RWPE2 (cell line): Measurements from ENCODE around the gene ANKRD6.

ENCODE experiments used
- ATAC-seq: fragments of 200-7000 bp; cut with Tn5 transposase; 3 replicates; pipeline ENCODE4 v1.9.1; 2021; ENCODE audit warnings: low read depth
- DNase-seq: peaks from one replicate; pipeline ENCODE4 v3.0.0-alpha.2; 2020; ENCODE audit warnings: low spot score
- H3K27ac ChIP-seq: fragments of 450-650 bp; 2 replicates; pipeline ENCODE4 v1.5.1; 2017; ENCODE audit warnings: mild to moderate bottlenecking; ENCODE audit not compliant: poor library complexity, severe bottlenecking
- H3K27me3 ChIP-seq: fragments of 250-450 bp; sonication (Bioruptor Pico); 2 replicates; pipeline ENCODE4 v1.5.1; 2021; ENCODE audit warnings: mild to moderate bottlenecking, moderate library complexity; ENCODE audit not compliant: insufficient read depth, poor library complexity, severe bottlenecking
- H3K36me3 ChIP-seq: fragments of 250-450 bp; sonication (Bioruptor Pico); 2 replicates; pipeline ENCODE4 v1.5.1; 2020; ENCODE audit warnings: low read depth, mild to moderate bottlenecking, moderate library complexity
- H3K4me1 ChIP-seq: fragments of 250-450 bp; sonication (Bioruptor Pico); 2 replicates; pipeline ENCODE4 v1.5.1; 2021; ENCODE audit warnings: mild to moderate bottlenecking, moderate library complexity; ENCODE audit not compliant: insufficient read depth, poor library complexity, severe bottlenecking
- H3K4me3 ChIP-seq: fragments of 250-450 bp; sonication (Bioruptor Pico); 2 replicates; pipeline ENCODE4 v1.5.1; 2021; ENCODE audit warnings: mild to moderate bottlenecking, moderate library complexity; ENCODE audit not compliant: severe bottlenecking
- H3K9me3 ChIP-seq: fragments of 250-450 bp; sonication (Bioruptor Pico); 2 replicates; pipeline ENCODE4 v1.5.1; 2021; ENCODE audit warnings: mild to moderate bottlenecking, moderate library complexity; ENCODE audit not compliant: severe bottlenecking
- TF ChIP-seq, protein P1 (sequence below): fragments of 450-650 bp; IDR thresholded peaks from one replicate; pipeline ENCODE4 v1.5.1; 2017; ENCODE audit warnings: mild to moderate bottlenecking, moderate library complexity; ENCODE audit not compliant: poor library complexity, severe bottlenecking

The ANKRD6 gene

DNA sequence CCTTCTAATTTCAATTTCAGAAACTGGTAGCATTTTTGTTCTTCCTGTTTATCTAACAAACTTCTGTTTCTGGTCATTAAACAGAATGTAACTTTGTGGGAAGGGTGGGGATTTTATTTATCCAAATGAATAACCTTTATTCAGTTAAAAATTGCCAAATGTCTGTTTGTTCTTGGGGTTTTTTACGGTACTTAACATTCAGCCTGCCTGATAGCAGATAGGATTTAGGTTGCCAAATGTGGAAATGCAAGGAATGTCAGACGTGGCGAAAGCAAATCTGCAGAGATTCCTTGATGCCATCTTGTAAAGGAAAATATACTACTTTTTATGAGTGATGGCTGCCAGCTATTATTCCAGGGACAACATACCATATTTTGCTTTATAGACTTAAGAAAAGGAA, 109.9 kb downstream of the ANKRD6 start:
- H3K27me3 ChIP-seq = no peaks in the 10 kb centered on the region
- no peak for DNase-seq
- no peak for ATAC-seq
- H3K4me3 ChIP-seq = no peak overlapping the region
- no peaks in the 10 kb centered on the region for H3K9me3 ChIP-seq
- no peaks in the 10 kb centered on the region for H3K36me3 ChIP-seq
- TF ChIP-seq, protein P1, sequence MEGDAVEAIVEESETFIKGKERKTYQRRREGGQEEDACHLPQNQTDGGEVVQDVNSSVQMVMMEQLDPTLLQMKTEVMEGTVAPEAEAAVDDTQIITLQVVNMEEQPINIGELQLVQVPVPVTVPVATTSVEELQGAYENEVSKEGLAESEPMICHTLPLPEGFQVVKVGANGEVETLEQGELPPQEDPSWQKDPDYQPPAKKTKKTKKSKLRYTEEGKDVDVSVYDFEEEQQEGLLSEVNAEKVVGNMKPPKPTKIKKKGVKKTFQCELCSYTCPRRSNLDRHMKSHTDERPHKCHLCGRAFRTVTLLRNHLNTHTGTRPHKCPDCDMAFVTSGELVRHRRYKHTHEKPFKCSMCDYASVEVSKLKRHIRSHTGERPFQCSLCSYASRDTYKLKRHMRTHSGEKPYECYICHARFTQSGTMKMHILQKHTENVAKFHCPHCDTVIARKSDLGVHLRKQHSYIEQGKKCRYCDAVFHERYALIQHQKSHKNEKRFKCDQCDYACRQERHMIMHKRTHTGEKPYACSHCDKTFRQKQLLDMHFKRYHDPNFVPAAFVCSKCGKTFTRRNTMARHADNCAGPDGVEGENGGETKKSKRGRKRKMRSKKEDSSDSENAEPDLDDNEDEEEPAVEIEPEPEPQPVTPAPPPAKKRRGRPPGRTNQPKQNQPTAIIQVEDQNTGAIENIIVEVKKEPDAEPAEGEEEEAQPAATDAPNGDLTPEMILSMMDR = no peak
- H3K4me1 ChIP-seq = no peaks in the 10 kb centered on the region
- H3K27ac ChIP-seq = no peak overlapping the region

DNA sequence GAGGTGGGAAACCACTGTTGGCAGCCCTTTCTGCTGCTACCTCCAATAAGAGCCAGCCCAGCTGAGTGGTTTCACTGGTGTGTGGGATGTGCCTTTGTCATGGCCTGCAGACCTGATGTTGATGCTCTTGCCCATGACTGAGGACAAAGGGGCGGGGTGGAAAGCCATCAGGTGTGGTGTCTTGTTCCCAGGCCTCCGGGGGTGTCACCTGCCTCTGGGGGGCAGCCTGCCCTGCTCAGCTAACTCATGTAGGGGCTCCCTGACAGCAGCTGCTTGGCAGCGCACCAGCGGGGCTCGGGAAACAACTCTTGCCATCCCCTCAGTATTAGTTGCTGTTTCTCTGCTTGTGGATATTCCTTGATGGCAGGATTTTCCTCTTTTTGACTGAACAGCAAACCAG, 114.3 kb downstream of the ANKRD6 start:
- H3K4me1 ChIP-seq = no peaks in the 10 kb centered on the region
- no peak for ATAC-seq
- TF ChIP-seq, protein P1 = no peak
- H3K9me3 ChIP-seq = no peaks in the 10 kb centered on the region
- H3K36me3 ChIP-seq = no peaks in the 10 kb centered on the region
- no peak overlapping the region for H3K4me3 ChIP-seq
- no peak for DNase-seq
- H3K27ac ChIP-seq = no peak overlapping the region
- H3K27me3 ChIP-seq = no peaks in the 10 kb centered on the region

DNA sequence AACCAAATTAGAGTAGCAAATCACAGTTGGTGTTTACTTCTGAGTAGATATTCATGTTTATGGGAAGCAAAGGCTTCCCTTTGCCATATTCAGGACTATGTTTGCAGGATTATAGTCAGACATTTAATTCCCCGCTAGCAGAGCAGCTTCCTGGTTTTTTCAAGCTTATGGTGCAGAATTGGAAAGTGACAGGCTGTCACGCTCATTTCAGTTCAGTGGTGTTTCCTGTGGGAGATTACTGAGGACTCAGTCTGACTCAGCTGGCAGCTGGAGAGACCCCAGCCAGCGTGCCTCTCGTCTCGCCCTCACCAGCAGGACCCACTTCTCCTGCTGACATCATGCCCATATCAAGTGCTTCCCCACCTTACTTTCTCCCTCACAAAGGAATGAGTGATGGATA, 120.5 kb downstream of the ANKRD6 start:
- ATAC-seq (no peak), DNase-seq (no peak)
- no peak overlapping the region for H3K27ac ChIP-seq
- TF ChIP-seq, protein P1 = no peak
- no peaks in the 10 kb centered on the region for H3K9me3 ChIP-seq
- H3K4me3 ChIP-seq = no peak overlapping the region
- no peaks in the 10 kb centered on the region for H3K4me1 ChIP-seq
- H3K36me3 ChIP-seq = no peaks in the 10 kb centered on the region
- no peaks in the 10 kb centered on the region for H3K27me3 ChIP-seq

DNA sequence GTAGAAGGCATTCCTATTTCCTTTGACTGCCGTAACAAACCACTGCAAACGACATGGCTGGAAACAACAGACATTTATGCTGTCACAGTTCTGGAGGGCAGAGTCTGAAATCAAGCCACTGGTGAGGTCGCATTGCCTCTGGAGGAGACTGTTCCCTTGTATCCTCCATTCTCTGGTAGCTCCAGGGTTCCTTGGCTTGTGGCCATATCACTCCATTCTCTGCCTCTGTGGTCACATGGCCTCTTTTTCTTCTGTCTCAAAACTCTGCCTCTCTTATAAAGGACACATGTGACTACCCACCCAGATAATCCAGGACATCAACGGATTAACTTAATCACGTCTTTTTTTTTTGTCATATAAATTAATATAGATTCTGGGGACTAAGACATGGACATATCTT, 121.2 kb downstream of the ANKRD6 start:
- Histone ChIP-seq H3K36me3 (no peaks in the 10 kb centered on the region), H3K9me3 (no peaks in the 10 kb centered on the region), H3K4me1 (no peaks in the 10 kb centered on the region), H3K27ac (no peak overlapping the region), H3K4me3 (no peak overlapping the region), H3K27me3 (no peaks in the 10 kb centered on the region)
- no peak for ATAC-seq
- TF ChIP-seq, protein P1 = no peak
- DNase-seq = no peak

DNA sequence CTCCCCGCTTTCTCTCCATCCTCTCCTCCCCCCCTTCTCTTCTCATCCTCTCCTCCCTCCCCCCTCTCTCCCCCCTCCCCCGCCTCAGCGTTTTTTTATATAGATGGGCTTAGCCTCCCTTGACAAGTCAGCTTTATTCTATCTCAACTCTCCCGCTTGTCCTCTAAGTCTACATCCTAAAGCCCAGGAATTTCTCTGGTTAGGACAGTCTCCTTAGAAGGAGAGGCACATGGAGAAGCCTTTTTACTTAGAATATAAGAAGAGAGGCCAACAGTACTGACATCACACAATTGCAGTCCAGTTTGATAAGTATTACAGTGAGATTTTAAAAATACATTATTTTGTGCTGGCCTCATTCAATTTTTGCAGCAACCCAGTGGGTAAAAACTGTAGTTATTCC, 122.1 kb downstream of the ANKRD6 start:
- ATAC-seq (no peak), DNase-seq (no peak)
- no peaks in the 10 kb centered on the region for H3K9me3 ChIP-seq
- H3K27ac ChIP-seq = no peak overlapping the region
- H3K27me3 ChIP-seq = no peaks in the 10 kb centered on the region
- TF ChIP-seq, protein P1 = no peak
- no peaks in the 10 kb centered on the region for H3K36me3 ChIP-seq
- no peaks in the 10 kb centered on the region for H3K4me1 ChIP-seq
- H3K4me3 ChIP-seq = no peak overlapping the region
